H9 (cell line): ENCODE measurements around the gene SLC22A31. TPM values are rescaled to one million over a fixed set of nuclear protein-coding genes. Genes with fewer than 3 reads are reported as not detected.

Source experiments
- DNase-seq: peaks from one replicate; pipeline ENCODE4 v3.0.0-alpha.2; 2017
- H2AFZ ChIP-seq: one replicate; pipeline ENCODE4 v1.6.1; 2013; ENCODE audit warnings: mild to moderate bottlenecking, low read length, control low read depth, moderate library complexity
- H2AK5ac ChIP-seq: 2 replicates; pipeline ENCODE4 v1.6.1; 2013; ENCODE audit warnings: low read length, control low read depth, mixed read lengths; ENCODE audit not compliant: insufficient read length
- H2BK120ac ChIP-seq: one replicate; pipeline ENCODE4 v1.6.1; 2013; ENCODE audit warnings: low read depth, mild to moderate bottlenecking, low read length, control low read depth, inconsistent platforms; ENCODE audit not compliant: poor library complexity, severe bottlenecking
- H2BK12ac ChIP-seq: 2 replicates; pipeline ENCODE4 v1.6.1; 2013; ENCODE audit warnings: low read length, control low read depth, mixed read lengths, low read depth; ENCODE audit not compliant: insufficient read length
- H2BK15ac ChIP-seq: 2 replicates; pipeline ENCODE4 v1.6.1; 2013; ENCODE audit warnings: low read depth, low read length, control low read depth
- H2BK20ac ChIP-seq: one replicate; pipeline ENCODE4 v1.6.1; 2013; ENCODE audit warnings: low read depth, mild to moderate bottlenecking, low read length, control low read depth, inconsistent platforms; ENCODE audit not compliant: poor library complexity, severe bottlenecking
- H2BK5ac ChIP-seq: 2 replicates; pipeline ENCODE4 v1.6.1; 2013; ENCODE audit warnings: low read length, control low read depth, mixed read lengths; ENCODE audit not compliant: insufficient read length
- H3K14ac ChIP-seq: 2 replicates; pipeline ENCODE4 v1.6.1; 2013; ENCODE audit warnings: low read length, control low read depth; ENCODE audit not compliant: insufficient read depth
- H3K18ac ChIP-seq: 2 replicates; pipeline ENCODE4 v1.6.1; 2013; ENCODE audit warnings: low read depth, mild to moderate bottlenecking, mixed read lengths, low read length, control low read depth; ENCODE audit not compliant: insufficient read length
- H3K23ac ChIP-seq: 2 replicates; pipeline ENCODE4 v1.6.1; 2013; ENCODE audit warnings: low read length, control low read depth, mixed read lengths, low read depth; ENCODE audit not compliant: insufficient read length
- H3K23me2 ChIP-seq: 2 replicates; pipeline ENCODE4 v1.6.1; 2013; ENCODE audit warnings: low read depth, mild to moderate bottlenecking, mixed read lengths, low read length, control low read depth; ENCODE audit not compliant: insufficient read length, poor library complexity, severe bottlenecking
- H3K27ac ChIP-seq: 2 replicates; pipeline ENCODE4 v1.5.1; 2013; ENCODE audit warnings: low read length, control low read depth, mixed read lengths, low read depth; ENCODE audit not compliant: insufficient read length
- H3K27me3 ChIP-seq: 2 replicates; pipeline ENCODE4 v1.6.1; 2013; ENCODE audit warnings: low read length, control low read depth, inconsistent platforms; ENCODE audit not compliant: insufficient read depth
- H3K4ac ChIP-seq: 2 replicates; pipeline ENCODE4 v1.6.1; 2013; ENCODE audit warnings: low read depth, mild to moderate bottlenecking, control low read depth, inconsistent platforms, low read length, moderate library complexity
- H3K4me1 ChIP-seq: 2 replicates; pipeline ENCODE4 v1.6.1; 2013; ENCODE audit warnings: low read length, control low read depth, inconsistent platforms; ENCODE audit not compliant: insufficient read depth
- H3K4me2 ChIP-seq: 2 replicates; pipeline ENCODE4 v1.6.1; 2013; ENCODE audit warnings: low read length, control low read depth, mixed read lengths; ENCODE audit not compliant: insufficient read length, insufficient read depth
- H3K56ac ChIP-seq: 2 replicates; pipeline ENCODE4 v1.6.1; 2013; ENCODE audit warnings: low read depth, mild to moderate bottlenecking, mixed read lengths, low read length, control low read depth; ENCODE audit not compliant: insufficient read length
- H3K79me1 ChIP-seq: 2 replicates; pipeline ENCODE4 v1.6.1; 2013; ENCODE audit warnings: low read depth, mild to moderate bottlenecking, moderate library complexity, low read length, control low read depth, inconsistent platforms; ENCODE audit not compliant: insufficient read depth, poor library complexity, severe bottlenecking
- H3K79me2 ChIP-seq: 2 replicates; pipeline ENCODE4 v1.6.1; 2013; ENCODE audit warnings: low read length, control low read depth, inconsistent platforms; ENCODE audit not compliant: insufficient read depth
- H3K9ac ChIP-seq: 2 replicates; pipeline ENCODE4 v1.6.1; 2013; ENCODE audit warnings: low read length, control low read depth, mixed read lengths; ENCODE audit not compliant: insufficient read length; ENCODE audit errors: extremely low read depth
- H3K9me3 ChIP-seq: one replicate; pipeline ENCODE4 v1.6.1; 2013; ENCODE audit warnings: low read depth, low read length, inconsistent platforms; ENCODE audit not compliant: control insufficient read depth
- H3T11ph ChIP-seq: one replicate; pipeline ENCODE4 v1.6.1; 2013; ENCODE audit warnings: mild to moderate bottlenecking, low read length, control low read depth, inconsistent platforms
- H4K20me1 ChIP-seq: one replicate; pipeline ENCODE4 v1.6.1; 2013; ENCODE audit not compliant: control insufficient read depth, insufficient read length, insufficient read depth
- H4K5ac ChIP-seq: 2 replicates; pipeline ENCODE4 v1.6.1; 2013; ENCODE audit warnings: low read depth, mild to moderate bottlenecking, mixed read lengths, low read length, control low read depth; ENCODE audit not compliant: insufficient read length
- H4K8ac ChIP-seq: replicated peaks from 2 replicates; pipeline ENCODE4 v1.6.1; 2013; ENCODE audit warnings: low read length, control low read depth, mixed read lengths, low read depth; ENCODE audit not compliant: insufficient read length
- H4K91ac ChIP-seq: 2 replicates; pipeline ENCODE4 v1.6.1; 2013; ENCODE audit warnings: low read depth, mild to moderate bottlenecking, moderate library complexity, mixed read lengths, low read length, control low read depth; ENCODE audit not compliant: insufficient read length
- H3K27ac Mint-ChIP-seq, 3 experiments: 2 replicates in 2 of 3; 3 replicates in 1 of 3; pipeline ENCODE4 v1.8.0; 2020 to 2021; ENCODE audit warnings: mixed read lengths in 3 of 3, mild to moderate bottlenecking in 1 of 3, moderate library complexity in 1 of 3
- H3K27me3 Mint-ChIP-seq: 2 replicates; pipeline ENCODE4 v1.8.0; 2021; ENCODE audit warnings: low read depth, mild to moderate bottlenecking, moderate library complexity, mixed read lengths
- H3K36me3 Mint-ChIP-seq, 3 experiments: 2 replicates in 2 of 3; 3 replicates in 1 of 3; pipeline ENCODE4 v1.8.0; 2020 to 2021; ENCODE audit warnings: low read depth in 3 of 3, mixed read lengths in 3 of 3; ENCODE audit not compliant: insufficient read depth in 1 of 3
- H3K4me1 Mint-ChIP-seq, 2 experiments: 2 replicates each; pipeline ENCODE4 v1.8.0; 2020; ENCODE audit warnings: mixed read lengths in 2 of 2
- H3K4me3 Mint-ChIP-seq, 2 experiments: 2 replicates in 1 of 2; 3 replicates in 1 of 2; pipeline ENCODE4 v1.8.0; 2020 to 2021; ENCODE audit warnings: mild to moderate bottlenecking in 2 of 2, mixed read lengths in 2 of 2, moderate library complexity in 1 of 2
- H3K9me3 Mint-ChIP-seq, 2 experiments: 2 replicates in 1 of 2; 3 replicates in 1 of 2; pipeline ENCODE4 v1.8.0; 2020; ENCODE audit warnings: mild to moderate bottlenecking in 2 of 2, mixed read lengths in 2 of 2, moderate library complexity in 1 of 2
- WGBS: extraction: QIAGEN DNeasy Blood & Tissue Kit; methylation state at CpG from one replicate; pipeline ENCODE4 v1.1.7; 2013; ENCODE audit warnings: missing lambda C conversion rate, low lambda C conversion rate, mixed read lengths; ENCODE audit not compliant: insufficient read length; ENCODE audit errors: extremely low coverage; 5-methylcytosine and 5-hydroxymethylcytosine counted together
- total RNA-seq: library from RNA; stranded (reverse); gene quantifications from 2 replicates; pipeline ENCODE4 v1.2.1, GENCODE V29; 2021
- TF ChIP-seq, protein P1 (sequence below): fragments of 200-600 bp; sonication (generic); conservative IDR thresholded peaks from 3 replicates; pipeline ENCODE4 v1.8.0; 2021; ENCODE audit warnings: antibody characterized with exemption, mild to moderate bottlenecking

SLC22A31 gene
- total RNA-seq, 1 experiment from 2014 or later, result 7.7 TPM

DNA sequence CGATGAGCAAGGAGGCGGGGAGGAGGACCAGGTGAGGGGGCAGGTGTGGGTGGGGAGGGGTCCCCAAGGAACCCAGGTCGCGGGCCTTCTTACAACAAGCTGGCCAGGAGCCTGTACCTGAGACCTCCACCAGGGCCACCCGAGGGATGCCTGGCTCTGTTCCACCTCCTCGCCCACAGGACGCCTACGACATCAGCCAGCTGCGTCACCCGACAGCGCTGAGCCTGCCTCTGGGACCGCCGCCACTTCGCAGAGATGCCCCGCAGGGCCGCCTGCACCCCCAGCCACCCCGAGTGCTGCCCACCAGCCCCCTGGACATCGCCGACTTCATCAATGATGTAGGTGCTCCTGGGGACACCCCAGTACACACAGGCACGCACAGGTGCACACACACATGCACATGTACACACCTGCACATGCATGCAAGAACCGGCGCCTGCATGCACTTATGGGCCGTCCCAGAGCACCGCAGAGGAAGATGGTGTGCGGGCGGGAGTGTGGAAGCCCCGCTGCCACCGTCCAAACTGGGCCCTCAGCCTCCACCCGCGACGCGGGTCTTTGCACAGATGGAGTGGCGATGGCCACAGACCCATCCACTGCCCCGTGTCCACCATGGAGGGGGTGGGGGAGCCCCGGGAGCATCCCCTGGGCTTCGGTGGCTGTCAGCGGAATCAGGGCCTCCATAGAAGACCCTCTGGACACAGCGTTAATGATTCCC is 6.6 kb downstream of the SLC22A31 start:
- Histone ChIP-seq H3K9me3 (no peaks in the 10 kb centered on the region), H2AFZ (no peak overlapping the region), H4K8ac (no peak overlapping the region), H3K4me2 (peak overlapping the region; percentile 34), H4K91ac (no peak overlapping the region), H3K4me1 (no peaks in the 10 kb centered on the region), H3K27ac (no peak overlapping the region), H3K23me2 (peaks cover 5% of the 10 kb centered on the region), H3K14ac (no peak overlapping the region), H4K20me1 (no peaks in the 10 kb centered on the region), H3K79me1 (no peaks in the 10 kb centered on the region), H2BK15ac (no peak overlapping the region), H3K4ac (no peak overlapping the region), H4K5ac (no peak overlapping the region), H3K23ac (no peak overlapping the region), H3T11ph (no peak overlapping the region), H3K9ac (no peak overlapping the region), H3K56ac (no peak overlapping the region), H2BK5ac (no peak overlapping the region), H3K79me2 (no peaks in the 10 kb centered on the region), H2BK12ac (no peak overlapping the region), H3K18ac (no peak overlapping the region), H2AK5ac (no peak overlapping the region), H3K27me3 (no peaks in the 10 kb centered on the region; the same call in 1 of the 2 replicates), H2BK120ac (no peak overlapping the region), H2BK20ac (no peak overlapping the region)
- no peaks in the 10 kb centered on the region for H3K36me3 Mint-ChIP-seq
- H3K27ac Mint-ChIP-seq, result no peak overlapping the region
- H3K4me3 Mint-ChIP-seq, result peak overlapping the region in 1 of 2 experiments; percentile 48; a peak in 2 of 5 replicates
- no CpG with 5 or more reads among the region's 38 CpGs for WGBS
- H3K4me1 Mint-ChIP-seq, result no peaks in the 10 kb centered on the region
- TF ChIP-seq, protein P1, sequence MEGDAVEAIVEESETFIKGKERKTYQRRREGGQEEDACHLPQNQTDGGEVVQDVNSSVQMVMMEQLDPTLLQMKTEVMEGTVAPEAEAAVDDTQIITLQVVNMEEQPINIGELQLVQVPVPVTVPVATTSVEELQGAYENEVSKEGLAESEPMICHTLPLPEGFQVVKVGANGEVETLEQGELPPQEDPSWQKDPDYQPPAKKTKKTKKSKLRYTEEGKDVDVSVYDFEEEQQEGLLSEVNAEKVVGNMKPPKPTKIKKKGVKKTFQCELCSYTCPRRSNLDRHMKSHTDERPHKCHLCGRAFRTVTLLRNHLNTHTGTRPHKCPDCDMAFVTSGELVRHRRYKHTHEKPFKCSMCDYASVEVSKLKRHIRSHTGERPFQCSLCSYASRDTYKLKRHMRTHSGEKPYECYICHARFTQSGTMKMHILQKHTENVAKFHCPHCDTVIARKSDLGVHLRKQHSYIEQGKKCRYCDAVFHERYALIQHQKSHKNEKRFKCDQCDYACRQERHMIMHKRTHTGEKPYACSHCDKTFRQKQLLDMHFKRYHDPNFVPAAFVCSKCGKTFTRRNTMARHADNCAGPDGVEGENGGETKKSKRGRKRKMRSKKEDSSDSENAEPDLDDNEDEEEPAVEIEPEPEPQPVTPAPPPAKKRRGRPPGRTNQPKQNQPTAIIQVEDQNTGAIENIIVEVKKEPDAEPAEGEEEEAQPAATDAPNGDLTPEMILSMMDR, result 0 out of 3 replicates have a peak, but pooled peaks have one; percentile 13
- H3K27me3 Mint-ChIP-seq, result peaks cover 32% of the 10 kb centered on the region
- H3K9me3 Mint-ChIP-seq, result peaks cover 5% of the 10 kb centered on the region in 2 experiments; a peak in 2 of 5 replicates
- DNase-seq, result no peak
